Ascending aorta (tissue), 2 donors: ENCODE measurements around the gene CD300E. TPM values are rescaled to one million over a fixed set of nuclear protein-coding genes. Genes with fewer than 3 reads are reported as not detected.

ENCODE experiments used
- DNase-seq, 2 donors: peaks; one replicate each; pipeline ENCODE4 v3.0.0-alpha.2; 2019; ENCODE audit warnings: low spot score in 2 of 2
- H3K27ac ChIP-seq, 2 donors: fragments of 200-600 bp; sonication (generic); one replicate each; pipeline ENCODE4 v1.5.1; 2016 to 2017; ENCODE audit warnings: mild to moderate bottlenecking in 1 of 2
- H3K27me3 ChIP-seq: fragments of 200-600 bp; sonication (generic); one replicate; pipeline ENCODE4 v1.5.1; 2017
- H3K36me3 ChIP-seq, 2 donors: fragments of 200-600 bp; sonication (generic); one replicate each; pipeline ENCODE4 v1.5.1; 2016
- H3K4me1 ChIP-seq, 2 donors: fragments of 200-600 bp; sonication (generic); one replicate each; pipeline ENCODE4 v1.5.1; 2016 to 2017; ENCODE audit warnings: mild to moderate bottlenecking in 1 of 2
- H3K4me3 ChIP-seq, 2 donors: fragments of 200-600 bp; sonication (generic); one replicate each; pipeline ENCODE4 v1.5.1; 2016 to 2017; ENCODE audit warnings: mild to moderate bottlenecking in 1 of 2
- H3K9me3 ChIP-seq, 2 donors: fragments of 200-600 bp; sonication (generic); one replicate each; pipeline ENCODE4 v1.5.1; 2016
- intact Hi-C: fragments of 100-400 bp; cut with DNase I; formaldehyde crosslinking; loops from one replicate; pipeline ENCODE4 v1.15.1; 2023
- total RNA-seq: library from RNA; depleted of rRNA; stranded (reverse); fragments of >200 nt; gene quantifications from one replicate; pipeline ENCODE4 v1.1.0, GENCODE V29; 2016
- TF ChIP-seq, protein P1 (sequence below), 3 experiments: fragments of 200-600 bp in 2 of 3; fragments of 450-650 bp in 1 of 3; sonication (generic) in 2 of 3; IDR thresholded peaks; one replicate each; pipeline ENCODE4 v1.5.1; 2016 to 2019; ENCODE audit warnings: antibody characterized with exemption in 3 of 3, mild to moderate bottlenecking in 1 of 3, moderate library complexity in 1 of 3

The CD300E gene, protein sequence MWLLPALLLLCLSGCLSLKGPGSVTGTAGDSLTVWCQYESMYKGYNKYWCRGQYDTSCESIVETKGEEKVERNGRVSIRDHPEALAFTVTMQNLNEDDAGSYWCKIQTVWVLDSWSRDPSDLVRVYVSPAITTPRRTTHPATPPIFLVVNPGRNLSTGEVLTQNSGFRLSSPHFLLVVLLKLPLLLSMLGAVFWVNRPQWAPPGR
- total RNA-seq: 0.21 TPM

DNA sequence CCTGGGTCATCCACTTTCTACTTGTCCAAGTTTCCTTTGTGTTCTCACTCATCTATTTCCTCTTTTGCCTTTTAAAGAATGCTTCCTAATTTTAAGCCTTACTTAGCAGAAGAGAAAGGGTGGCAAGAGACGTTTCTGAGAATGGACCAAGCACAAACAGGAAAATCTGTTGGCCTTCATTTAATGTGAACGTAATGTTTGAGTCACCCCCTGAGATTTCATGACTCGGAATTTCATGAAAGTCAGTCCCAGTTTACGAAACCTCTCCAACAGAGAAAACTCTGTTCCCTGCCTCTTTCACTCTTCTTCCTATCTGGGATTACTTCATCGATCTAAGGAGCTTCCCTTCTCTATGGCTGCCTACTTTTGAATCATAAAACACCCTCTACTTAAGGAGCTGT, at the start of gene CD300E:
CD300E (minus strand) TSS at position 46 of the 401 bp plus-strand sequence. CDS start 117 bp downstream, outside the sequence.
- H3K27ac ChIP-seq: no peak within 1 kb of the TSS
- H3K36me3 ChIP-seq: no peaks in the 10 kb centered on the region
- intact Hi-C loops: no loop called here
- no peaks in the 10 kb centered on the region for H3K4me1 ChIP-seq
- no peak within 1 kb of the TSS for H3K4me3 ChIP-seq
- H3K9me3 ChIP-seq: no peaks in the 10 kb centered on the region
- H3K27me3 ChIP-seq: no peaks in the 10 kb centered on the region
- DNase-seq: no peak
- TF ChIP-seq, protein P1, sequence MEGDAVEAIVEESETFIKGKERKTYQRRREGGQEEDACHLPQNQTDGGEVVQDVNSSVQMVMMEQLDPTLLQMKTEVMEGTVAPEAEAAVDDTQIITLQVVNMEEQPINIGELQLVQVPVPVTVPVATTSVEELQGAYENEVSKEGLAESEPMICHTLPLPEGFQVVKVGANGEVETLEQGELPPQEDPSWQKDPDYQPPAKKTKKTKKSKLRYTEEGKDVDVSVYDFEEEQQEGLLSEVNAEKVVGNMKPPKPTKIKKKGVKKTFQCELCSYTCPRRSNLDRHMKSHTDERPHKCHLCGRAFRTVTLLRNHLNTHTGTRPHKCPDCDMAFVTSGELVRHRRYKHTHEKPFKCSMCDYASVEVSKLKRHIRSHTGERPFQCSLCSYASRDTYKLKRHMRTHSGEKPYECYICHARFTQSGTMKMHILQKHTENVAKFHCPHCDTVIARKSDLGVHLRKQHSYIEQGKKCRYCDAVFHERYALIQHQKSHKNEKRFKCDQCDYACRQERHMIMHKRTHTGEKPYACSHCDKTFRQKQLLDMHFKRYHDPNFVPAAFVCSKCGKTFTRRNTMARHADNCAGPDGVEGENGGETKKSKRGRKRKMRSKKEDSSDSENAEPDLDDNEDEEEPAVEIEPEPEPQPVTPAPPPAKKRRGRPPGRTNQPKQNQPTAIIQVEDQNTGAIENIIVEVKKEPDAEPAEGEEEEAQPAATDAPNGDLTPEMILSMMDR (IDR thresholded peaks at IDR 0.05): no peak

DNA sequence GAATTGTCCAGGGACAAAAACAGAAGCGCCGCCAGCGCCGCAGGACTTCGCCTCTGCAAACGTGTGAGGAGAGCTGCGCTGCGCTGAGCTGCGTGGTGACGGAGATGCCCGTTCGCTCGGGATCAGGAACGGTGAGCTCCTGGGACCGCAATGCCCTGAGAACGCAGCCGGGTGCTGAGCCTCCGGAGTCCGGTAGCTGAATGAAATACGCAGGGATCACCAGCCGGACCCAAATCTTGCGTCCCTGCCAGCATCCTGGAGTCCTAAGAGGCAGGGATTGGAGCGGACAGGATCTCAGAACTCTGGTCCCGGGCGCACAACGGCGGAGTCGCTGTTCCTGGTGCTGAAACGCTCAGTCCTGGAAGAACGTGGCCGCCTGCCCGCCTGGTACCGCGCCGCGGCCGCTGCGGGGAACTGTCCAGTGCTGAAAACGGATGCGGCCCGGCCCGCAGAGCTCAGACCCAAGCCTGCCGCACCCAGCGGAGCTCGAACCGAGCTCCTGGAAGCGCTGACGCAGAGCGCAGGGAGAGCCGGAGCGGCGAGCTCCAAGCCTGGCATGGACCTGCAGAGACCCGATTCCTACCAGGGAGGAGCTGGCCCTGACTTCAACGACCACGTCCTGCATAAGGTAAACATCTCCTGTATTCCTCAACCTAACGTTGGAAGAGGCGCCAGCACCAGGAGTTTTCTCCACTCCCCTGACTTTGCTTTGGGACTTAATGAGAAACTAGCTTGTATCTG, 47.7 kb upstream of the CD300E start:
- peak in 1 of 2 donors; percentile 68 for DNase-seq
- Histone ChIP-seq H3K4me1 (no peaks in the 10 kb centered on the region), H3K4me3 (no peak overlapping the region), H3K36me3 (no peaks in the 10 kb centered on the region), H3K27ac (no peak overlapping the region), H3K9me3 (no peaks in the 10 kb centered on the region), H3K27me3 (peaks cover 6% of the 10 kb centered on the region)
- TF ChIP-seq, protein P1 (IDR thresholded peaks at IDR 0.05): no peak
- intact Hi-C loops: no loop called here

DNA sequence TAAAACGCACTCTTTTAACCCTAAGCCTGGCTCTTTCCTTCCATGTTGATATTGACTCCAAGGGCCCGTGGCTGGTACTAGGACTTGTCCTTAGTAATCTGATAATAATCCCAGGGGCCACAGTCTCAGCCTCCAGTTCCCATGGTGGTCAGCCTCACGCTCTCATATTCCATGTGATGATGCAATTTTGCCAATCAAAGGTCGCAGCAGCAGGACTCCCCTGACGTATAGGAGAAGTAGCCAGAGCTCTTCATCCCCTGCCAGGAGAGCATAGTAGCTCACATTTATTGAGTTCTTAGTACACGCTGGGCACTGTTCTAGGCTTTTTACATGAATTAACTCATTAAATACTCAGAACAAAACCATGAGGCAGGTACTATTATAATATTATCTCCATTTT, 46.8 kb upstream of the CD300E start:
- TF ChIP-seq, protein P1 (IDR thresholded peaks at IDR 0.05): no peak
- Histone ChIP-seq H3K27me3 (peaks cover 6% of the 10 kb centered on the region), H3K4me3 (no peak overlapping the region), H3K4me1 (no peaks in the 10 kb centered on the region), H3K27ac (no peak overlapping the region), H3K36me3 (no peaks in the 10 kb centered on the region), H3K9me3 (no peaks in the 10 kb centered on the region)
- DNase-seq: no peak
- intact Hi-C loops: no loop called here

DNA sequence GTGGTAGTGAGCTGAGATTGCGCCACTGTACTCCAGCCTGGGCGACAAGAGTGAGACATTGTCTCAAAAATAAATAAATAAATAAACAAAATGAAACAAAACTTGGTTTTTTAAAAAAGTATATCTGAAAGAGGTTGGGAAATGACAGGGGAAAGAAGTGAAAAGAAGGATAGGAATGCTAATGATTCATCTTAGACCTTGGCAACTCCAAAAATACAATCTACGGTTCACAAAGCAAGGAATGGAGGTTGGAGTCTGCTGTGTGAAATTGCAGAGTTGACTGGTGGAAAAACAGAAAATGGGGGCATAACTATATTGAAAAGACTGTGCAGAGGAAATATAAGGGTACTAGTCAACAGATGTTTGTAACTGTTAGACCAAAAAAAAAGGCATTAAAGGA, 40.0 kb upstream of the CD300E start:
- Histone ChIP-seq H3K4me3 (no peak overlapping the region), H3K4me1 (no peaks in the 10 kb centered on the region), H3K9me3 (no peaks in the 10 kb centered on the region), H3K27me3 (no peaks in the 10 kb centered on the region), H3K36me3 (no peaks in the 10 kb centered on the region), H3K27ac (no peak overlapping the region)
- intact Hi-C loops: no loop called here
- TF ChIP-seq, protein P1 (IDR thresholded peaks at IDR 0.05): no peak
- no peak for DNase-seq

DNA sequence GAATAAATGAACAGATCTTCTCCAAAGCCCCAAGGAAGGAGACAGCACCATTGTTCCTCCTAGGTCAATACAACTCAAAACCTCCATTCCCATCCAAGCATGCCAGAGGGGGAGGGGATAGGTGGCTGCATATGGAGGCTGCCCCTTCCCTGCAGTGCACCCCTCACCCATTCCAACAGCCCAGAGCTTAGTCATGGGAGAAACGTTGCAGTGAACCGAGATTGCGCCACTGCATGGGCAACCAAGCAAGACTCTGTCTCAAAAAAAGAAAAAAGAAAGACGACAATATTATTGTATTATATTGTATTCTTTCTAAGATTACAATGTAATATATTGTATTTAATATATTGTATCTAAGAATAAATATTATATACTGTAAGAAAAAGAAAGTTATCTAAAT, 36.4 kb upstream of the CD300E start:
- DNase-seq: no peak
- Histone ChIP-seq H3K9me3 (no peaks in the 10 kb centered on the region), H3K27ac (no peak overlapping the region), H3K4me3 (no peak overlapping the region), H3K4me1 (no peaks in the 10 kb centered on the region), H3K36me3 (no peaks in the 10 kb centered on the region), H3K27me3 (no peaks in the 10 kb centered on the region)
- intact Hi-C loops: no loop called here
- TF ChIP-seq, protein P1 (IDR thresholded peaks at IDR 0.05): no peak
